MM.1S (cell line): Measurements from ENCODE around the gene WRNIP1.

Experiments used
- EZH2 ChIP-seq: fragments of 300-600 bp; sonication (generic); optimal IDR thresholded peaks from 2 replicates; pipeline ENCODE3; 2017; ENCODE audit warnings: low read depth, mild to moderate bottlenecking, antibody characterized with exemption, low read length, mixed read lengths
- EZH2phosphoT487 ChIP-seq: fragments of 300-600 bp; sonication (generic); IDR thresholded peaks from 2 replicates; pipeline ENCODE4 v1.6.1; 2018; ENCODE audit warnings: antibody characterized with exemption, low read length
- TF ChIP-seq, protein P1 (sequence below): fragments of 300-600 bp; sonication (generic); IDR thresholded peaks from 2 replicates; pipeline ENCODE4 v1.5.1; 2016; ENCODE audit warnings: antibody characterized with exemption, low read length, mixed read lengths

GRCh38 chr6:2751871-2752270 lies 13.3 kb upstream of the WRNIP1 start:
- no peak for TF ChIP-seq EZH2
- TF ChIP-seq, protein P1, sequence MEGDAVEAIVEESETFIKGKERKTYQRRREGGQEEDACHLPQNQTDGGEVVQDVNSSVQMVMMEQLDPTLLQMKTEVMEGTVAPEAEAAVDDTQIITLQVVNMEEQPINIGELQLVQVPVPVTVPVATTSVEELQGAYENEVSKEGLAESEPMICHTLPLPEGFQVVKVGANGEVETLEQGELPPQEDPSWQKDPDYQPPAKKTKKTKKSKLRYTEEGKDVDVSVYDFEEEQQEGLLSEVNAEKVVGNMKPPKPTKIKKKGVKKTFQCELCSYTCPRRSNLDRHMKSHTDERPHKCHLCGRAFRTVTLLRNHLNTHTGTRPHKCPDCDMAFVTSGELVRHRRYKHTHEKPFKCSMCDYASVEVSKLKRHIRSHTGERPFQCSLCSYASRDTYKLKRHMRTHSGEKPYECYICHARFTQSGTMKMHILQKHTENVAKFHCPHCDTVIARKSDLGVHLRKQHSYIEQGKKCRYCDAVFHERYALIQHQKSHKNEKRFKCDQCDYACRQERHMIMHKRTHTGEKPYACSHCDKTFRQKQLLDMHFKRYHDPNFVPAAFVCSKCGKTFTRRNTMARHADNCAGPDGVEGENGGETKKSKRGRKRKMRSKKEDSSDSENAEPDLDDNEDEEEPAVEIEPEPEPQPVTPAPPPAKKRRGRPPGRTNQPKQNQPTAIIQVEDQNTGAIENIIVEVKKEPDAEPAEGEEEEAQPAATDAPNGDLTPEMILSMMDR, result no peak
- TF ChIP-seq EZH2phosphoT487, result no peak
